Aorta (tissue), 5 donors: ENCODE data around the gene CARD10. TPM values are rescaled to one million over a fixed set of nuclear protein-coding genes. Genes with fewer than 3 reads are reported as not detected.
"Not testable (repeated sequence)": the region's sequence is repeated elsewhere in the genome, so short reads cannot be mapped to it uniquely, and the experiment has no call there.

ENCODE experiments used
- ATAC-seq: fragments of 200-7000 bp; cut with Tn5 transposase; one replicate; pipeline ENCODE4 v1.9.1; 2022; ENCODE audit warnings: moderate library complexity; ENCODE audit not compliant: low FRiP score
- DNase-seq, 2 donors: peaks; one replicate each; pipeline ENCODE4 v3.0.0-alpha.2; 2020
- H3K27ac ChIP-seq, 2 donors: one replicate each; pipeline ENCODE4 v1.5.1; 2013; ENCODE audit warnings: low read length in 2 of 2, mild to moderate bottlenecking in 2 of 2, moderate library complexity in 2 of 2, control low read depth in 1 of 2, inconsistent platforms in 1 of 2, low read depth in 1 of 2
- H3K27me3 ChIP-seq, 2 donors: one replicate each; pipeline ENCODE4 v1.6.1; 2013; ENCODE audit warnings: control low read depth in 1 of 2, low read length in 1 of 2, mild to moderate bottlenecking in 1 of 2, moderate library complexity in 1 of 2; ENCODE audit not compliant: insufficient read depth in 2 of 2, control insufficient read depth in 1 of 2
- H3K36me3 ChIP-seq, 2 donors: one replicate each; pipeline ENCODE4 v1.6.1; 2013; ENCODE audit warnings: control low read depth in 1 of 2, low read length in 1 of 2, mild to moderate bottlenecking in 1 of 2; ENCODE audit not compliant: insufficient read depth in 2 of 2, control insufficient read depth in 1 of 2
- H3K4me1 ChIP-seq, 2 donors: one replicate each; pipeline ENCODE4 v1.6.1; 2013; ENCODE audit warnings: low read length in 2 of 2, control low read depth in 1 of 2, mild to moderate bottlenecking in 1 of 2, moderate library complexity in 1 of 2; ENCODE audit not compliant: insufficient read depth in 2 of 2, control insufficient read depth in 1 of 2
- H3K4me3 ChIP-seq, 2 donors: one replicate each; pipeline ENCODE4 v1.5.1; 2013; ENCODE audit warnings: low read length in 2 of 2, control low read depth in 1 of 2, mild to moderate bottlenecking in 1 of 2
- H3K9me3 ChIP-seq: one replicate; pipeline ENCODE4 v1.6.1; 2013; ENCODE audit warnings: mild to moderate bottlenecking, low read length; ENCODE audit not compliant: control insufficient read depth
- WGBS, 2 donors: extraction: QIAGEN DNeasy Blood & Tissue Kit; methylation state at CpG; one replicate each; pipeline ENCODE4 v1.1.7; 2013; 5-methylcytosine and 5-hydroxymethylcytosine counted together
- intact Hi-C, 2 donors: fragments of 100-400 bp; cut with DNase I; formaldehyde crosslinking; loops; one replicate each; pipeline versions ENCODE4 v1.14.2 to v1.15.0; 2022
- polyA plus RNA-seq, 2 donors: library from polyadenylated mRNA; stranded (reverse); fragments of 200-250 nt; gene quantifications; one replicate each; pipeline ENCODE4 v1.2.3, GENCODE V29; 2013
- total RNA-seq, 2 donors: library from RNA; stranded (reverse); fragmentation: NEBNext Ultra II Directional; extraction: Animal tissue kit (Norgen Biotek cat#: 25700); gene quantifications; one replicate each; pipeline ENCODE4 v1.2.1, GENCODE V29; 2021
- donor health status: healthy with polysubstance abuse.
- donor health status: Bipolar disorder and iron deficiency.
- donor health status: DM: no; HTN: no; CAD: no.
- donor health status: DM: no; HTN: no; CAD: no.
- donor health status: DM: yes; HTN: yes; CAD: no.

Gene CARD10
- total and polyA plus RNA-seq, 4 donors = 2.2 to 24.9 (median 9.4) TPM

GRCh38 chr22:37547251-37547741 lies 28.1 kb upstream of the CARD10 start:
- no peaks in the 10 kb centered on the region for H3K36me3 ChIP-seq
- H3K27ac ChIP-seq = peak overlapping the region; percentile 59 to 94
- no peaks in the 10 kb centered on the region for H3K27me3 ChIP-seq
- no peak for DNase-seq
- no peak overlapping the region for H3K4me3 ChIP-seq
- no peak for ATAC-seq
- H3K4me1 ChIP-seq = no peaks in the 10 kb centered on the region
- H3K9me3 ChIP-seq = no peaks in the 10 kb centered on the region
- 2 to 7% methylated on average over 9 of the region's 9 CpGs for WGBS, 2 donors
- intact Hi-C loops = loop anchor here (2.0 kb wide), 2 partner anchors 14 to 16 kb away; partner anchors contain the start of gene CDC42EP1 (in 1 of the 2)

- no peaks in the 10 kb centered on the region for H3K9me3 ChIP-seq
- H3K27ac ChIP-seq = peak overlapping the region; percentile 93 to 94
- 4 to 6% methylated on average over 21 of the region's 21 CpGs for WGBS, 2 donors
- peak; percentile 85 to 86 for DNase-seq
- H3K4me1 ChIP-seq = no peaks in the 10 kb centered on the region
- intact Hi-C loops = loop anchor here (2.0 kb wide), 2 partner anchors 14 to 16 kb away; partner anchors contain the start of gene CDC42EP1 (in 1 of the 2)
- H3K36me3 ChIP-seq = no peaks in the 10 kb centered on the region
- H3K4me3 ChIP-seq = no peak overlapping the region
- ATAC-seq = peak; percentile 79
- H3K27me3 ChIP-seq = no peaks in the 10 kb centered on the region
Observed at GRCh38 chr22:37546437-37547250, 27.4 kb upstream of the CARD10 start.

GRCh38 chr22:37545703-37546436 lies 26.7 kb upstream of the CARD10 start:
- Histone ChIP-seq H3K27ac (peak overlapping the region; percentile 94 to 97), H3K36me3 (no peaks in the 10 kb centered on the region), H3K4me1 (no peaks in the 10 kb centered on the region), H3K9me3 (no peaks in the 10 kb centered on the region), H3K4me3 (no peak overlapping the region), H3K27me3 (no peaks in the 10 kb centered on the region)
- intact Hi-C loops = loop anchor here (2.0 kb wide), 2 partner anchors 15 to 17 kb away; partner anchors contain the start of gene CDC42EP1 (in 1 of the 2)
- WGBS, 2 donors = 7 to 9% methylated on average over 23 to 28 of the region's 28 CpGs
- ATAC-seq (peak; percentile 90), DNase-seq (peak; percentile 95 to 96)

DNA sequence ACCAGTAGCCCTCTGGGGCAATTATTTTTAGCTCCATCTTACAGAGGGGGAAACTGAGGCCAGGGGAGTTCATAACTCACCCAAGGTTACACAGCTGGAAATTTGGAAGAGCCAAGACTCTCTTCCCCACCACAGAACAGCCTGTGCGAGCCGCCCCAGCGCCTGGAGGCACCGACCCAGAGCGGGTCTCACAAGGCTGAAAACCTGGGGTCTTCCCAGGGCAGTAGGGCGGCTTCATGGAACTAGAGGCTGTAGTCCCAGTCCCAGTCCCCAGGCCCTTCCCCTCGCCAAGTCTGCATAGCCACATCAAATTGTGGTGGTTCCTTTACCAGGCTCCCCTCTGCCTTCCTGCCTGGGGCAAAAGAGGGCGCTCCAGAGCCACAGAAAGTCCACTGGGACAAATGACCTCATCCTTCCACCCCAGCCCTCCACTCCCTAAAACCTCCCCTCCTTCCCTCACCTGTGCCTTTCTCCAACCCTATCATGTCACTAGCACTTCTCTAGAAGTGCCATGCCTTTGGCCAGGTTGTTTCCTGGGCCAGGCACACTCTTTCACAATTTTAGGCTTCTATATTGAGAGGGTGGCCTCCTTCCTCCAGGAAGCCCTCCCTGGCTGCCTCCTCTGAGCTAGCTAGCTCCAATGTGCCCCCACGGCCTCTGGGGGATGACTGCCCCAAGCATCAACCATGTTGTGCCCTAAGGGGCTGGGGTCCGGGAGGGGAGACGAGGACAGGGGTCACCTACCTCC lies 25.9 kb upstream of the CARD10 start:
- peak; percentile 82 to 90 for DNase-seq
- no peaks in the 10 kb centered on the region for H3K4me1 ChIP-seq
- intact Hi-C loops = no loop called here

GRCh38 chr22:37542959-37543358 lies 23.7 kb upstream of the CARD10 start:
- H3K36me3 ChIP-seq = no peaks in the 10 kb centered on the region
- H3K27ac ChIP-seq = no peak overlapping the region
- intact Hi-C loops = no loop called here
- H3K4me1 ChIP-seq = no peaks in the 10 kb centered on the region
- no peaks in the 10 kb centered on the region for H3K9me3 ChIP-seq
- no peaks in the 10 kb centered on the region for H3K27me3 ChIP-seq
- no peak for DNase-seq
- WGBS, 2 donors = 91 to 93% methylated on average over 7 of the region's 7 CpGs
- ATAC-seq = no peak
- no peak overlapping the region for H3K4me3 ChIP-seq

More for the DNA sequence above, 25.9 kb upstream of the CARD10 start:
- WGBS, 2 donors = 60 to 62% methylated on average over 11 of the region's 11 CpGs
- Histone ChIP-seq H3K36me3 (no peaks in the 10 kb centered on the region), H3K4me3 (no peak overlapping the region), H3K27ac (peak overlapping the region; percentile 94 to 97), H3K9me3 (no peaks in the 10 kb centered on the region), H3K27me3 (no peaks in the 10 kb centered on the region)
- peak; percentile 65 for ATAC-seq

DNA sequence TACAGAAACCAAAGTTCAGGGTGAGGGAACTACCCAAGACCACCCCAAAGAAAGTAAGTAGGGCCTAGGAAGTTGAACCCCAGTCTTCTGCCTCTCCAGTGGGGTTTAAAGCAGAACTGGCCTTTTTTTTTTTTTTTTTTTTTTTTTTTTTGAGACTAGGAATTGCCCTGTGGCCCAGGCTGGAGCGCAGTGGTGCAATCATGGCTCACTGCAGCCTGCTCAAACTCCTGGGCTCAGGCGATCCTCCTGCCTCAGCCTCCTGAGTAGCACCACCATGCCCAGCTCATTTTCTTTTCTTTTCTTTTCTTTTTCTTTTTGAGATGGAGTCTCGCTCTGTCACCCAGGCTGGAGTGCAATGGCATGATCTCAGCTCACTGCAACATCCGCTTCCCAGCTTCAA lies 23.2 kb upstream of the CARD10 start:
- intact Hi-C loops = not testable (repeated sequence)

DNA sequence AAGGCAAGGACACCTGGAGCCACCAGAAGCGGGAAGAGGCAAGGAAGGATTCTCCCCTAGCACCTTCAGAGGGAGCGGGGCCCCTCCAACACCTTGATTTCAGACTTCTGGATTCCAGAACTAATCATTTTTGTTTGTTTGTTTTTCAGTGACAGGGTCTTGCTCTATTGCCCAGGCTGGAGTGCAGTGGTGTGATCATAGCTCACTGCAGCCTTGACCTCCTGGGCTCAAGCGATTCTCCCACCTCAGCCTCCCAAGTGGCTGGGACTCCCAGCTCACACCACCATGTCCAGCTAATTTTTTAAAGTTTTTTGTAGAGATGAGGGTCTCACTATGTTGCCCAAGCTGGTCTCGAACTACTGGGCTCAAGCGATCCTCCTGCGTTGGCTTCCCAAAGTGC lies 20.6 kb upstream of the CARD10 start:
- not testable (repeated sequence) for ATAC-seq, H3K36me3 ChIP-seq, DNase-seq, H3K27me3 ChIP-seq, H3K9me3 ChIP-seq, H3K4me3 ChIP-seq, H3K27ac ChIP-seq, H3K4me1 ChIP-seq
- WGBS, 2 donors = 95 to 97% methylated on average over 6 of the region's 6 CpGs
- intact Hi-C loops = loop anchor here (1.0 to 5.0 kb wide), 3 partner anchors 33 to 53 kb away; no protein-coding TSS in a partner anchor

More for the DNA sequence above, 23.2 kb upstream of the CARD10 start:
- not testable (repeated sequence) for H3K36me3 ChIP-seq, H3K9me3 ChIP-seq, DNase-seq, H3K4me1 ChIP-seq, H3K4me3 ChIP-seq, H3K27ac ChIP-seq, ATAC-seq, H3K27me3 ChIP-seq
- 97 to 98% methylated on average over 4 of the region's 4 CpGs for WGBS, 2 donors
